HG02938 (cell line): ENCODE data around the gene HID1.
"Not testable (repeated sequence)": the region's sequence is repeated elsewhere in the genome, so short reads cannot be mapped to it uniquely, and the experiment has no call there.

Experiments used
- ATAC-seq: cut with Tn5 transposase; IDR thresholded peaks from one replicate; pipeline ENCODE4 v1.9.1; 2021; ENCODE audit warnings: mild to moderate bottlenecking, moderate library complexity; ENCODE audit not compliant: unreplicated experiment

The HID1 gene

GRCh38 chr17:74971069-74971841, 1.3 kb downstream of the HID1 start:
- no peak for ATAC-seq

GRCh38 chr17:74970395-74970794, 2.2 kb downstream of the HID1 start:
- no peak for ATAC-seq

GRCh38 chr17:74969501-74969900, 3.1 kb downstream of the HID1 start:
- ATAC-seq = not testable (repeated sequence)

- ATAC-seq = no peak
These were observed 4.2 kb downstream of the HID1 start for GRCh38 chr17:74968361-74968780.

- no peak for ATAC-seq
These were observed 7.5 kb downstream of the HID1 start for GRCh38 chr17:74964988-74965622.

GRCh38 chr17:74964246-74964761, 8.3 kb downstream of the HID1 start:
- ATAC-seq = no peak

- ATAC-seq = no peak
These were observed 8.9 kb downstream of the HID1 start for GRCh38 chr17:74963656-74964055.

GRCh38 chr17:74962622-74963394, 9.8 kb downstream of the HID1 start:
- ATAC-seq = no peak

- ATAC-seq = no peak
These were observed 10.8 kb downstream of the HID1 start for GRCh38 chr17:74961657-74962350.

- no peak for ATAC-seq
These were observed 11.8 kb downstream of the HID1 start for GRCh38 chr17:74960570-74961342.

GRCh38 chr17:74959826-74960515, 12.6 kb downstream of the HID1 start:
- ATAC-seq = no peak

- no peak for ATAC-seq
These were observed 14.4 kb downstream of the HID1 start for GRCh38 chr17:74957935-74958740.

- no peak for ATAC-seq
These were observed 16.5 kb downstream of the HID1 start for GRCh38 chr17:74956093-74956492.

GRCh38 chr17:74954665-74955421, 17.7 kb downstream of the HID1 start:
- ATAC-seq = no peak

- ATAC-seq = no peak
These were observed 18.4 kb downstream of the HID1 start for GRCh38 chr17:74954115-74954514.

GRCh38 chr17:74953134-74953687, 19.3 kb downstream of the HID1 start:
- no peak for ATAC-seq

GRCh38 chr17:74952431-74953133, 20.0 kb downstream of the HID1 start:
- ATAC-seq = no peak
